Fibroblast of pulmonary artery (primary cell): ENCODE data around the gene URI1.
"Not testable (repeated sequence)": the region's sequence is repeated elsewhere in the genome, so short reads cannot be mapped to it uniquely, and the experiment has no call there.

Source experiments
- DNase-seq: peaks from one replicate; pipeline ENCODE4 v3.0.0-alpha.2; 2010; ENCODE audit warnings: low read depth
- H3K4me3 ChIP-seq: replicated peaks from 2 replicates; pipeline ENCODE4 v1.5.1; 2011; ENCODE audit warnings: low read depth, mild to moderate bottlenecking, control low read depth, low read length, moderate library complexity
- CTCF ChIP-seq: IDR thresholded peaks from 2 replicates; pipeline ENCODE4 v1.5.1; 2011; ENCODE audit warnings: mild to moderate bottlenecking, control low read depth, low read length, inconsistent platforms; ENCODE audit errors: missing control alignments

Gene URI1

GRCh38 chr19:29947871-29948270 is 5.8 kb downstream of the URI1 start:
- H3K4me3 ChIP-seq, result no peak overlapping the region
- no peak for DNase-seq
- TF ChIP-seq CTCF, result no peak

GRCh38 chr19:29948759-29949470 is 6.9 kb downstream of the URI1 start:
- DNase-seq, H3K4me3 ChIP-seq: not testable (repeated sequence)

GRCh38 chr19:29952177-29952576 is 10.1 kb downstream of the URI1 start:
- no peak for TF ChIP-seq CTCF
- peak; percentile 61 for DNase-seq

DNA sequence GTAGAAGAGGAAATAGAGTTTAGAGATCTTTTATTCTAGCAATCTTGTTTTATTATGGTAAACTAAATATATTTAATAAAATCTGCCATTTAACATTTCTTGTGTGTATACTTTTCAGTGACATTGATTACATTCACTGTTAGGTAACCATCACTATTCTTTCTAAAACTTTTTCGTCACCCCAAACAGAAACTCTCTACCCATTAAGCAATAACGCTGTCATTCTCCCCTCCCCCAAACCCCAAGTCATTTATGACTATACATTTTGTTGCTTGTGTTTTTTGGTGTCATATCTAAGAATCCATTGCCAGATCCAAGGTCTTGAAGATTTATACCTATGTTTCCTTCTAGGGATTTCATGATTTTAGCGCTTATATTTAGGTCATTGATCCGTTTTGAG is 10.6 kb downstream of the URI1 start:
- TF ChIP-seq CTCF, result no peak
- H3K4me3 ChIP-seq, result no peak overlapping the region
- DNase-seq, result no peak

More at GRCh38 chr19:29952177-29952576, 10.1 kb downstream of the URI1 start:
- H3K4me3 ChIP-seq, result no peak overlapping the region

GRCh38 chr19:29953352-29954247 is 11.6 kb downstream of the URI1 start:
- H3K4me3 ChIP-seq, result no peak overlapping the region
- TF ChIP-seq CTCF, result no peak
- peak; percentile 41 for DNase-seq

DNA sequence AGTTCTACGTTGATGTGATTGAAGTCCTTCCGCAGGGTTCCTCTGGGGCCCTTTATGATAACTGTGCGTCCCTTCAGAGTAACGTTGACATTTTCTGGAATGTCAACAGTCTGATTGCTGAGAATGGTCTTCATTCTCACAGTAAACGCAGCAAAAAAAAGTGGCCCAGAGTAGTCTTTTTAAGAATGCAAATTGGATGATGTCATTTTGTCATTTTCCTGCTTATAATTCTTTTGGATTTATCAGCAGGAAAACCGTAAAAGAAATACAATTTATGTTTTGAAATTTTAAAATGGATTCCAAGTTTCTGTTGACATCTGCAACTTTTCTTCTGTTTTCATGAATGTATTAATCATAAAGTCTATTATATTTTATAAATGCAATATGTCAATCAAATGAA is 14.8 kb downstream of the URI1 start:
- no peak for DNase-seq
- TF ChIP-seq CTCF, result no peak
- no peak overlapping the region for H3K4me3 ChIP-seq

DNA sequence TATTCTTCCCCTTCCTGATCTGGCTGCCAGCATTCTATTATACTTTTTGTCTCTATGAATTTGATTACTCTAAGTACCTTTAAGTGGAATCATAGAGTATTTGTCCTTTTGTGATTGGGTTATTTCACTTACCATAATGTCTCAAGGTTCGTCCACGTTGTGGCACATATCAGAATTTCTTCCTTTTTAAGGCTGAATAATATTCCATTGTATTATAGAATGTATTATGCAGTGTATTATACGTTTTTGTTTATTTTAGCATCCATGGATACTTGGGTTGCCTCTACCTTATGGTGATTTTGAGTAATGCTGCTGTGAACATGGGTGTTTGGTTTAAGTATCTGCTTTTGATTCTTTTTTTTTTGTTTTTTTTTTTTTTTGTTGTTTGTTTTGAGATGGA is 19.3 kb downstream of the URI1 start:
- no peak overlapping the region for H3K4me3 ChIP-seq
- DNase-seq, result no peak
- no peak for TF ChIP-seq CTCF
